Neutrophil (primary cell): Measurements from ENCODE around the gene MID1.

Experiments used
- H3K27ac ChIP-seq: fragments of 200-600 bp; sonication (generic); 2 replicates; pipeline ENCODE4 v1.5.1; 2016; ENCODE audit warnings: mild to moderate bottlenecking, moderate library complexity
- H3K27me3 ChIP-seq: fragments of 200-600 bp; sonication (generic); 2 replicates; pipeline ENCODE4 v1.6.0; 2016; ENCODE audit warnings: mild to moderate bottlenecking
- H3K36me3 ChIP-seq: fragments of 200-600 bp; sonication (generic); 2 replicates; pipeline ENCODE4 v1.5.1; 2017
- H3K4me1 ChIP-seq, 2 experiments: fragments of 200-600 bp in 1 of 2; sonication (generic) in 1 of 2; 1 replicate in 1 of 2; 2 replicates in 1 of 2; pipeline versions ENCODE4 v1.5.1 to v1.6.1; 2013 to 2016; ENCODE audit warnings: low read depth in 1 of 2, low read length in 1 of 2, mild to moderate bottlenecking in 1 of 2, moderate library complexity in 1 of 2; ENCODE audit not compliant: control insufficient read depth in 1 of 2, insufficient read depth in 1 of 2
- H3K4me3 ChIP-seq, 2 experiments: fragments of 200-600 bp in 1 of 2; sonication (generic) in 1 of 2; 1 replicate in 1 of 2; 2 replicates in 1 of 2; pipeline ENCODE4 v1.5.1; 2013 to 2016; ENCODE audit warnings: low read depth in 1 of 2, low read length in 1 of 2, mild to moderate bottlenecking in 1 of 2, moderate library complexity in 1 of 2
- H3K9me3 ChIP-seq: fragments of 200-600 bp; sonication (generic); 2 replicates; pipeline ENCODE4 v1.5.1; 2016
- CTCF ChIP-seq: fragments of 200-600 bp; sonication (generic); IDR thresholded peaks from 2 replicates; pipeline ENCODE4 v1.5.1; 2016; ENCODE audit warnings: antibody characterized with exemption

MID1 gene

GRCh38 chrX:10444204-10444603 lies 176.2 kb downstream of the MID1 start:
- Histone ChIP-seq H3K4me3 (no peak overlapping the region), H3K4me1 (no peaks in the 10 kb centered on the region), H3K27ac (no peak overlapping the region), H3K9me3 (no peaks in the 10 kb centered on the region), H3K36me3 (no peaks in the 10 kb centered on the region), H3K27me3 (no peaks in the 10 kb centered on the region)
- TF ChIP-seq CTCF = no peak

- H3K36me3 ChIP-seq = no peaks in the 10 kb centered on the region
- no peaks in the 10 kb centered on the region for H3K27me3 ChIP-seq
- H3K27ac ChIP-seq = no peak overlapping the region
- TF ChIP-seq CTCF = no peak
- H3K4me1 ChIP-seq = no peaks in the 10 kb centered on the region
- no peaks in the 10 kb centered on the region for H3K9me3 ChIP-seq
- no peak overlapping the region for H3K4me3 ChIP-seq
These were observed 178.9 kb downstream of the MID1 start for GRCh38 chrX:10441464-10441863.

GRCh38 chrX:10433296-10433965 lies 187.0 kb downstream of the MID1 start:
- TF ChIP-seq CTCF = no peak
- H3K27ac ChIP-seq = no peak overlapping the region
- no peaks in the 10 kb centered on the region for H3K27me3 ChIP-seq
- H3K4me1 ChIP-seq = no peaks in the 10 kb centered on the region
- no peaks in the 10 kb centered on the region for H3K9me3 ChIP-seq
- no peaks in the 10 kb centered on the region for H3K36me3 ChIP-seq
- no peak overlapping the region for H3K4me3 ChIP-seq

- Histone ChIP-seq H3K27ac (no peak overlapping the region), H3K4me3 (no peak overlapping the region), H3K27me3 (no peaks in the 10 kb centered on the region), H3K36me3 (no peaks in the 10 kb centered on the region), H3K9me3 (no peaks in the 10 kb centered on the region), H3K4me1 (no peaks in the 10 kb centered on the region)
- no peak for TF ChIP-seq CTCF
These were observed 190.5 kb downstream of the MID1 start for GRCh38 chrX:10429908-10430307.

GRCh38 chrX:10427249-10427648 lies 193.1 kb downstream of the MID1 start:
- Histone ChIP-seq H3K27me3 (no peaks in the 10 kb centered on the region), H3K27ac (no peak overlapping the region), H3K9me3 (no peaks in the 10 kb centered on the region), H3K36me3 (no peaks in the 10 kb centered on the region), H3K4me3 (no peak overlapping the region), H3K4me1 (no peaks in the 10 kb centered on the region)
- no peak for TF ChIP-seq CTCF
